H9 (cell line): ENCODE data around the gene TUBB1. TPM values are rescaled to one million over a fixed set of nuclear protein-coding genes. Genes with fewer than 3 reads are reported as not detected.

Experiments used
- DNase-seq: peaks from one replicate; pipeline ENCODE4 v3.0.0-alpha.2; 2017
- H2AFZ ChIP-seq: one replicate; pipeline ENCODE4 v1.6.1; 2013; ENCODE audit warnings: mild to moderate bottlenecking, low read length, control low read depth, moderate library complexity
- H2AK5ac ChIP-seq: 2 replicates; pipeline ENCODE4 v1.6.1; 2013; ENCODE audit warnings: low read length, control low read depth, mixed read lengths; ENCODE audit not compliant: insufficient read length
- H2BK120ac ChIP-seq: one replicate; pipeline ENCODE4 v1.6.1; 2013; ENCODE audit warnings: low read depth, mild to moderate bottlenecking, low read length, control low read depth, inconsistent platforms; ENCODE audit not compliant: poor library complexity, severe bottlenecking
- H2BK12ac ChIP-seq: 2 replicates; pipeline ENCODE4 v1.6.1; 2013; ENCODE audit warnings: low read length, control low read depth, mixed read lengths, low read depth; ENCODE audit not compliant: insufficient read length
- H2BK15ac ChIP-seq: 2 replicates; pipeline ENCODE4 v1.6.1; 2013; ENCODE audit warnings: low read depth, low read length, control low read depth
- H2BK20ac ChIP-seq: one replicate; pipeline ENCODE4 v1.6.1; 2013; ENCODE audit warnings: low read depth, mild to moderate bottlenecking, low read length, control low read depth, inconsistent platforms; ENCODE audit not compliant: poor library complexity, severe bottlenecking
- H2BK5ac ChIP-seq: 2 replicates; pipeline ENCODE4 v1.6.1; 2013; ENCODE audit warnings: low read length, control low read depth, mixed read lengths; ENCODE audit not compliant: insufficient read length
- H3K14ac ChIP-seq: 2 replicates; pipeline ENCODE4 v1.6.1; 2013; ENCODE audit warnings: low read length, control low read depth; ENCODE audit not compliant: insufficient read depth
- H3K18ac ChIP-seq: 2 replicates; pipeline ENCODE4 v1.6.1; 2013; ENCODE audit warnings: low read depth, mild to moderate bottlenecking, mixed read lengths, low read length, control low read depth; ENCODE audit not compliant: insufficient read length
- H3K23ac ChIP-seq: 2 replicates; pipeline ENCODE4 v1.6.1; 2013; ENCODE audit warnings: low read length, control low read depth, mixed read lengths, low read depth; ENCODE audit not compliant: insufficient read length
- H3K23me2 ChIP-seq: 2 replicates; pipeline ENCODE4 v1.6.1; 2013; ENCODE audit warnings: low read depth, mild to moderate bottlenecking, mixed read lengths, low read length, control low read depth; ENCODE audit not compliant: insufficient read length, poor library complexity, severe bottlenecking
- H3K27ac ChIP-seq: 2 replicates; pipeline ENCODE4 v1.5.1; 2013; ENCODE audit warnings: low read length, control low read depth, mixed read lengths, low read depth; ENCODE audit not compliant: insufficient read length
- H3K27me3 ChIP-seq: 2 replicates; pipeline ENCODE4 v1.6.1; 2013; ENCODE audit warnings: low read length, control low read depth, inconsistent platforms; ENCODE audit not compliant: insufficient read depth
- H3K4ac ChIP-seq: 2 replicates; pipeline ENCODE4 v1.6.1; 2013; ENCODE audit warnings: low read depth, mild to moderate bottlenecking, control low read depth, inconsistent platforms, low read length, moderate library complexity
- H3K4me1 ChIP-seq: 2 replicates; pipeline ENCODE4 v1.6.1; 2013; ENCODE audit warnings: low read length, control low read depth, inconsistent platforms; ENCODE audit not compliant: insufficient read depth
- H3K4me2 ChIP-seq: 2 replicates; pipeline ENCODE4 v1.6.1; 2013; ENCODE audit warnings: low read length, control low read depth, mixed read lengths; ENCODE audit not compliant: insufficient read length, insufficient read depth
- H3K56ac ChIP-seq: 2 replicates; pipeline ENCODE4 v1.6.1; 2013; ENCODE audit warnings: low read depth, mild to moderate bottlenecking, mixed read lengths, low read length, control low read depth; ENCODE audit not compliant: insufficient read length
- H3K79me1 ChIP-seq: 2 replicates; pipeline ENCODE4 v1.6.1; 2013; ENCODE audit warnings: low read depth, mild to moderate bottlenecking, moderate library complexity, low read length, control low read depth, inconsistent platforms; ENCODE audit not compliant: insufficient read depth, poor library complexity, severe bottlenecking
- H3K79me2 ChIP-seq: 2 replicates; pipeline ENCODE4 v1.6.1; 2013; ENCODE audit warnings: low read length, control low read depth, inconsistent platforms; ENCODE audit not compliant: insufficient read depth
- H3K9ac ChIP-seq: 2 replicates; pipeline ENCODE4 v1.6.1; 2013; ENCODE audit warnings: low read length, control low read depth, mixed read lengths; ENCODE audit not compliant: insufficient read length; ENCODE audit errors: extremely low read depth
- H3K9me3 ChIP-seq: one replicate; pipeline ENCODE4 v1.6.1; 2013; ENCODE audit warnings: low read depth, low read length, inconsistent platforms; ENCODE audit not compliant: control insufficient read depth
- H3T11ph ChIP-seq: one replicate; pipeline ENCODE4 v1.6.1; 2013; ENCODE audit warnings: mild to moderate bottlenecking, low read length, control low read depth, inconsistent platforms
- H4K20me1 ChIP-seq: one replicate; pipeline ENCODE4 v1.6.1; 2013; ENCODE audit not compliant: control insufficient read depth, insufficient read length, insufficient read depth
- H4K5ac ChIP-seq: 2 replicates; pipeline ENCODE4 v1.6.1; 2013; ENCODE audit warnings: low read depth, mild to moderate bottlenecking, mixed read lengths, low read length, control low read depth; ENCODE audit not compliant: insufficient read length
- H4K8ac ChIP-seq: replicated peaks from 2 replicates; pipeline ENCODE4 v1.6.1; 2013; ENCODE audit warnings: low read length, control low read depth, mixed read lengths, low read depth; ENCODE audit not compliant: insufficient read length
- H4K91ac ChIP-seq: 2 replicates; pipeline ENCODE4 v1.6.1; 2013; ENCODE audit warnings: low read depth, mild to moderate bottlenecking, moderate library complexity, mixed read lengths, low read length, control low read depth; ENCODE audit not compliant: insufficient read length
- H3K27ac Mint-ChIP-seq, 3 experiments: 2 replicates in 2 of 3; 3 replicates in 1 of 3; pipeline ENCODE4 v1.8.0; 2020 to 2021; ENCODE audit warnings: mixed read lengths in 3 of 3, mild to moderate bottlenecking in 1 of 3, moderate library complexity in 1 of 3
- H3K27me3 Mint-ChIP-seq: 2 replicates; pipeline ENCODE4 v1.8.0; 2021; ENCODE audit warnings: low read depth, mild to moderate bottlenecking, moderate library complexity, mixed read lengths
- H3K36me3 Mint-ChIP-seq, 3 experiments: 2 replicates in 2 of 3; 3 replicates in 1 of 3; pipeline ENCODE4 v1.8.0; 2020 to 2021; ENCODE audit warnings: low read depth in 3 of 3, mixed read lengths in 3 of 3; ENCODE audit not compliant: insufficient read depth in 1 of 3
- H3K4me1 Mint-ChIP-seq, 2 experiments: 2 replicates each; pipeline ENCODE4 v1.8.0; 2020; ENCODE audit warnings: mixed read lengths in 2 of 2
- H3K4me3 Mint-ChIP-seq, 2 experiments: 2 replicates in 1 of 2; 3 replicates in 1 of 2; pipeline ENCODE4 v1.8.0; 2020 to 2021; ENCODE audit warnings: mild to moderate bottlenecking in 2 of 2, mixed read lengths in 2 of 2, moderate library complexity in 1 of 2
- H3K9me3 Mint-ChIP-seq, 2 experiments: 2 replicates in 1 of 2; 3 replicates in 1 of 2; pipeline ENCODE4 v1.8.0; 2020; ENCODE audit warnings: mild to moderate bottlenecking in 2 of 2, mixed read lengths in 2 of 2, moderate library complexity in 1 of 2
- WGBS: extraction: QIAGEN DNeasy Blood & Tissue Kit; methylation state at CpG from one replicate; pipeline ENCODE4 v1.1.7; 2013; ENCODE audit warnings: missing lambda C conversion rate, low lambda C conversion rate, mixed read lengths; ENCODE audit not compliant: insufficient read length; ENCODE audit errors: extremely low coverage; 5-methylcytosine and 5-hydroxymethylcytosine counted together
- total RNA-seq: library from RNA; stranded (reverse); gene quantifications from 2 replicates; pipeline ENCODE4 v1.2.1, GENCODE V29; 2021
- TF ChIP-seq, protein P1 (sequence below): fragments of 200-600 bp; sonication (generic); conservative IDR thresholded peaks from 3 replicates; pipeline ENCODE4 v1.8.0; 2021; ENCODE audit warnings: antibody characterized with exemption, mild to moderate bottlenecking

TUBB1 gene
- total RNA-seq, 1 experiment from 2014 or later: not detected

DNA sequence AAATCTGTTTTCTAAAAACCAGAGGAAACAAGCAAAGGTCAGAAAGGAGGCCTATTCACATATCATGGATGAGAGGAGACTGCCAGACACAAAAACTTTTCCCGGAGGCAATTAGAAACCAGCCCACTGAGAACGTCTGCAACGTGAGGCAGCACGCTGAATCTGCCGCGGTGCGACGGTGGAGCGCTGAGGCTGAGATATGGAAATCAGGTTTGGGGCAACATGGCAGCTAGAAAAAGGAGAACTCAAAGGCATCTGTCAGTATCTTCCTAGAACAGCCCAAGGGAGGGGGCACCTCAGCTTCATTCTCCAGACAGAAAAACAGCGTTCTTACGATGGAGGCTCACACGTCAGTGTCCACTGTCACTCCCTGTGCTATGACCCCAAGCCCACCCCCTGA, 18.2 kb downstream of the TUBB1 start:
- Mint-ChIP-seq H3K36me3 (peaks cover 26 to 58% (median 58%) of the 10 kb centered on the region in 3 experiments), H3K4me3 (no peak overlapping the region), H3K9me3 (no peaks in the 10 kb centered on the region), H3K4me1 (peaks cover 9 to 15% of the 10 kb centered on the region in 2 experiments), H3K27me3 (no peaks in the 10 kb centered on the region), H3K27ac (no peak overlapping the region)
- no peak overlapping the region for H4K8ac ChIP-seq
- no peaks in the 10 kb centered on the region for H3K27me3 ChIP-seq
- H3K9me3 ChIP-seq: no peaks in the 10 kb centered on the region
- no peak overlapping the region for H2AFZ ChIP-seq
- DNase-seq: no peak
- H4K5ac ChIP-seq: no peak overlapping the region
- no peaks in the 10 kb centered on the region for H3K4me1 ChIP-seq
- no peak overlapping the region for H3K4me2 ChIP-seq
- no peak overlapping the region for H2BK120ac ChIP-seq
- no peak overlapping the region for H3T11ph ChIP-seq
- H2BK15ac ChIP-seq: no peak overlapping the region
- no peak overlapping the region for H3K9ac ChIP-seq
- H2BK20ac ChIP-seq: no peak overlapping the region
- H2BK12ac ChIP-seq: no peak overlapping the region
- H3K79me1 ChIP-seq: no peaks in the 10 kb centered on the region
- no peak overlapping the region for H3K27ac ChIP-seq
- H3K23me2 ChIP-seq: peaks cover 12% of the 10 kb centered on the region
- H3K14ac ChIP-seq: no peak overlapping the region
- WGBS: no CpG with 5 or more reads among the region's 12 CpGs
- no peak overlapping the region for H4K91ac ChIP-seq
- H4K20me1 ChIP-seq: no peaks in the 10 kb centered on the region
- H3K18ac ChIP-seq: no peak overlapping the region
- peaks cover 10% of the 10 kb centered on the region for H3K79me2 ChIP-seq
- H3K23ac ChIP-seq: no peak overlapping the region
- TF ChIP-seq, protein P1, sequence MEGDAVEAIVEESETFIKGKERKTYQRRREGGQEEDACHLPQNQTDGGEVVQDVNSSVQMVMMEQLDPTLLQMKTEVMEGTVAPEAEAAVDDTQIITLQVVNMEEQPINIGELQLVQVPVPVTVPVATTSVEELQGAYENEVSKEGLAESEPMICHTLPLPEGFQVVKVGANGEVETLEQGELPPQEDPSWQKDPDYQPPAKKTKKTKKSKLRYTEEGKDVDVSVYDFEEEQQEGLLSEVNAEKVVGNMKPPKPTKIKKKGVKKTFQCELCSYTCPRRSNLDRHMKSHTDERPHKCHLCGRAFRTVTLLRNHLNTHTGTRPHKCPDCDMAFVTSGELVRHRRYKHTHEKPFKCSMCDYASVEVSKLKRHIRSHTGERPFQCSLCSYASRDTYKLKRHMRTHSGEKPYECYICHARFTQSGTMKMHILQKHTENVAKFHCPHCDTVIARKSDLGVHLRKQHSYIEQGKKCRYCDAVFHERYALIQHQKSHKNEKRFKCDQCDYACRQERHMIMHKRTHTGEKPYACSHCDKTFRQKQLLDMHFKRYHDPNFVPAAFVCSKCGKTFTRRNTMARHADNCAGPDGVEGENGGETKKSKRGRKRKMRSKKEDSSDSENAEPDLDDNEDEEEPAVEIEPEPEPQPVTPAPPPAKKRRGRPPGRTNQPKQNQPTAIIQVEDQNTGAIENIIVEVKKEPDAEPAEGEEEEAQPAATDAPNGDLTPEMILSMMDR: no peak
- H3K56ac ChIP-seq: no peak overlapping the region
- no peak overlapping the region for H2AK5ac ChIP-seq
- H3K4ac ChIP-seq: no peak overlapping the region
- no peak overlapping the region for H2BK5ac ChIP-seq
